ENCODE measurements around the gene GIT1. TPM values are rescaled to one million over a fixed set of nuclear protein-coding genes. Genes with fewer than 3 reads are reported as not detected.

The GIT1 gene
- polyA plus RNA-seq, 1 donor from 2014 or later: 20.5 TPM

- no peak within 1 kb of the TSS for H2AFZ ChIP-seq (ENCODE audit: low read depth, low read length)
- H3K9ac ChIP-seq (ENCODE audit: low read length): peak within 1 kb of the TSS; percentile 36
- H3K27ac ChIP-seq (ENCODE audit: low read length): no peak within 1 kb of the TSS
- peaks cover 41% of the 10 kb centered on the region for H3K27me3 ChIP-seq (ENCODE audit: insufficient read depth, low read depth, low read length)
- H3K36me3 ChIP-seq (ENCODE audit: insufficient read depth, low read length): no peaks in the 10 kb centered on the region
- no peaks in the 10 kb centered on the region for H3K9me2 ChIP-seq (ENCODE audit: insufficient read depth, low read length)
- H4K20me1 ChIP-seq (ENCODE audit: insufficient read depth): no peaks in the 10 kb centered on the region
- peak within 1 kb of the TSS; percentile 68 for H3K4me3 ChIP-seq (ENCODE audit: low read length)
- no peaks in the 10 kb centered on the region for H3K9me3 ChIP-seq (ENCODE audit: low read length)
- TF ChIP-seq REST (IDR thresholded peaks at IDR 0.05; ENCODE audit: borderline replicate concordance): no peak
- TF ChIP-seq EZH2 (IDR thresholded peaks at IDR 0.05; ENCODE audit: borderline replicate concordance, insufficient read depth, low read length, poor library complexity, severe bottlenecking): no peak
- TF ChIP-seq RAD21 (conservative IDR thresholded peaks at IDR 0.05): no peak
- TF ChIP-seq MXI1 (conservative IDR thresholded peaks at IDR 0.05; ENCODE audit: poor library complexity, severe bottlenecking): peak; percentile 51
- no peak for TF ChIP-seq EP300 (conservative IDR thresholded peaks at IDR 0.05; ENCODE audit: poor library complexity, severe bottlenecking)
- no peak within 1 kb of the TSS for H3K4me2 ChIP-seq (ENCODE audit: low read length)
- H3K79me2 ChIP-seq (replicated peaks; ENCODE audit: insufficient read depth, low read length): no peaks in the 10 kb centered on the region
- no peaks in the 10 kb centered on the region for H3F3A ChIP-seq (ENCODE audit: insufficient read depth, low read length, poor library complexity, severe bottlenecking)
These were observed 33.2 kb upstream of the GIT1 start, which contains the start of gene CORO6 for GRCh38 chr17:29622337-29623282. Gene CORO6, minus strand, starts transcription at chr17:29622912. Its CDS starts 1,491 bp downstream, at chr17:29621421.

GRCh38 chr17:29621751-29622194 is 32.3 kb upstream of the GIT1 start:
- Histone ChIP-seq H2AFZ (ENCODE audit: low read depth, low read length) (no peak overlapping the region), H3K9ac (ENCODE audit: low read length) (no peak overlapping the region), H3K4me2 (ENCODE audit: low read length) (no peak overlapping the region), H3K4me3 (ENCODE audit: low read length) (peak overlapping the region; percentile 68), H3K27me3 (ENCODE audit: insufficient read depth, low read depth, low read length) (peaks cover 49% of the 10 kb centered on the region), H3F3A (ENCODE audit: insufficient read depth, low read length, poor library complexity, severe bottlenecking) (no peaks in the 10 kb centered on the region), H3K9me3 (ENCODE audit: low read length) (peaks cover under 1% of the 10 kb centered on the region), H3K79me2 (replicated peaks; ENCODE audit: insufficient read depth, low read length) (no peaks in the 10 kb centered on the region), H3K9me2 (ENCODE audit: insufficient read depth, low read length) (no peaks in the 10 kb centered on the region), H3K27ac (ENCODE audit: low read length) (no peak overlapping the region), H3K36me3 (ENCODE audit: insufficient read depth, low read length) (no peaks in the 10 kb centered on the region), H4K20me1 (ENCODE audit: insufficient read depth) (no peaks in the 10 kb centered on the region)
- TF ChIP-seq MXI1 (conservative IDR thresholded peaks at IDR 0.05; ENCODE audit: poor library complexity, severe bottlenecking): no peak
- TF ChIP-seq REST (IDR thresholded peaks at IDR 0.05; ENCODE audit: borderline replicate concordance): no peak
- TF ChIP-seq RAD21 (conservative IDR thresholded peaks at IDR 0.05): no peak
- no peak for TF ChIP-seq EP300 (conservative IDR thresholded peaks at IDR 0.05; ENCODE audit: poor library complexity, severe bottlenecking)
- TF ChIP-seq TAF1 (IDR thresholded peaks at IDR 0.05; ENCODE audit: low read depth): no peak
- no peak for TF ChIP-seq CTCF (IDR thresholded peaks at IDR 0.05; ENCODE audit: poor library complexity, severe bottlenecking)
- no peak for TF ChIP-seq EZH2 (IDR thresholded peaks at IDR 0.05; ENCODE audit: borderline replicate concordance, insufficient read depth, low read length, poor library complexity, severe bottlenecking)
- no peak for TF ChIP-seq SMC3 (conservative IDR thresholded peaks at IDR 0.05; ENCODE audit: poor library complexity)
- TF ChIP-seq POLR2AphosphoS5 (IDR thresholded peaks at IDR 0.05): no peak

Measured in neural cell (in vitro differentiated cells).